KMS-11 (cell line): Measurements from ENCODE around the gene RXRA.
A peak's percentile ranks its signal among the peaks of the same experiment; 100 is the strongest.

Experiments
- H2AFZ ChIP-seq: fragments of 200-600 bp; sonication (generic); 2 replicates; pipeline ENCODE4 v1.6.1; 2016; ENCODE audit warnings: antibody characterized with exemption, mixed run types, low read depth
- H3K27ac ChIP-seq: fragments of 200-600 bp; sonication (generic); 2 replicates; pipeline ENCODE4 v1.6.1; 2016; ENCODE audit warnings: mild to moderate bottlenecking, mixed run types
- H3K27me3 ChIP-seq: fragments of 200-600 bp; sonication (generic); 2 replicates; pipeline ENCODE4 v1.6.1; 2017; ENCODE audit warnings: mild to moderate bottlenecking, low read depth, mixed run types, moderate library complexity; ENCODE audit not compliant: insufficient read depth
- H3K36me3 ChIP-seq: fragments of 200-600 bp; sonication (generic); 2 replicates; pipeline ENCODE4 v1.6.1; 2017; ENCODE audit warnings: mild to moderate bottlenecking, mixed run types; ENCODE audit not compliant: insufficient read depth
- H3K4me1 ChIP-seq: fragments of 200-600 bp; sonication (generic); 2 replicates; pipeline ENCODE4 v1.6.1; 2016; ENCODE audit warnings: mild to moderate bottlenecking, low read depth, mixed run types; ENCODE audit not compliant: poor library complexity, severe bottlenecking
- H3K4me2 ChIP-seq: fragments of 200-600 bp; sonication (generic); 2 replicates; pipeline ENCODE4 v1.7.0; 2016; ENCODE audit warnings: mild to moderate bottlenecking, mixed run types
- H3K4me3 ChIP-seq: fragments of 200-600 bp; sonication (generic); IDR thresholded peaks from 2 replicates; pipeline ENCODE4 v1.6.1; 2017; ENCODE audit warnings: low read depth, low read length, mixed read lengths; ENCODE audit not compliant: insufficient read depth
- H3K79me2 ChIP-seq: fragments of 200-600 bp; sonication (generic); 2 replicates; pipeline ENCODE4 v1.6.1; 2016; ENCODE audit warnings: low read depth, mixed run types; ENCODE audit not compliant: insufficient read depth
- H3K9ac ChIP-seq: fragments of 200-600 bp; sonication (generic); 2 replicates; pipeline ENCODE4 v1.6.1; 2016; ENCODE audit warnings: mild to moderate bottlenecking, mixed run types
- H4K20me1 ChIP-seq: fragments of 200-600 bp; sonication (generic); 2 replicates; pipeline ENCODE4 v1.6.1; 2016; ENCODE audit warnings: mild to moderate bottlenecking, mixed run types; ENCODE audit not compliant: insufficient read depth
- TF ChIP-seq, protein P1 (sequence below): fragments of 200-600 bp; sonication (generic); conservative IDR thresholded peaks from 2 replicates; pipeline ENCODE4 v1.6.1; 2017; ENCODE audit warnings: low read depth, mild to moderate bottlenecking, antibody characterized with exemption, low read length, moderate library complexity, mixed read lengths

The RXRA gene

DNA sequence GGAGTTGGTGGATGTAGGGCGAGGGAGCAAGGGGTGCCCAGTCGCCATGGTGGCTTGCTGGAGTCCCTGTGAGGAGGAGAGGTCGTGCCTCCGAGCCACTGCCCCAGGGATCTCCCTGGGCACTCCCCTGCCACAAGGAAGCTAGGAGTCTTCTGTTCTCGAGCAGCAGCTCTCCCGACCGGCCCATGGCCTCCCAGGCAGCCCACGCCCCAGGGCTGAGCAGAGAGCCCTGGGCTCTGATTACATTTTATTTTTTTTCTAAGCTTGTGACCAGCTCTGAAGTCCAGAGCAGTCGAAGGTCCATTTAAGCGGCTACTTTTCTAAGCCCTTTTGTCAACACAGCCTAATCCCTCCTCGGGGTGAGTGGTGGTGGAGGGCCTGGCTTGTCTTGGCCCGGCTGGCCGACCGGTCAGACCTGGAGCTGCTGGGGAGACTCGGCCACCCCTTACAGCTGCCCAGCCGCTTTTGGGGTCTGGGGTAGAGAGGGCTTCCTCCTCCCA is 2.1 kb downstream of the RXRA start:
- Histone ChIP-seq H2AFZ (no peak overlapping the region), H3K27me3 (no peaks in the 10 kb centered on the region), H3K4me2 (0 out of 2 replicates have a peak overlapping the region, but pooled peaks have one; percentile 21), H3K36me3 (no peaks in the 10 kb centered on the region), H4K20me1 (no peaks in the 10 kb centered on the region), H3K27ac (no peak overlapping the region), H3K4me3 (no peak overlapping the region), H3K79me2 (peaks cover 55% of the 10 kb centered on the region; the same call in 1 of the 2 replicates), H3K4me1 (peaks cover 37% of the 10 kb centered on the region), H3K9ac (no peak overlapping the region)
- TF ChIP-seq, protein P1, sequence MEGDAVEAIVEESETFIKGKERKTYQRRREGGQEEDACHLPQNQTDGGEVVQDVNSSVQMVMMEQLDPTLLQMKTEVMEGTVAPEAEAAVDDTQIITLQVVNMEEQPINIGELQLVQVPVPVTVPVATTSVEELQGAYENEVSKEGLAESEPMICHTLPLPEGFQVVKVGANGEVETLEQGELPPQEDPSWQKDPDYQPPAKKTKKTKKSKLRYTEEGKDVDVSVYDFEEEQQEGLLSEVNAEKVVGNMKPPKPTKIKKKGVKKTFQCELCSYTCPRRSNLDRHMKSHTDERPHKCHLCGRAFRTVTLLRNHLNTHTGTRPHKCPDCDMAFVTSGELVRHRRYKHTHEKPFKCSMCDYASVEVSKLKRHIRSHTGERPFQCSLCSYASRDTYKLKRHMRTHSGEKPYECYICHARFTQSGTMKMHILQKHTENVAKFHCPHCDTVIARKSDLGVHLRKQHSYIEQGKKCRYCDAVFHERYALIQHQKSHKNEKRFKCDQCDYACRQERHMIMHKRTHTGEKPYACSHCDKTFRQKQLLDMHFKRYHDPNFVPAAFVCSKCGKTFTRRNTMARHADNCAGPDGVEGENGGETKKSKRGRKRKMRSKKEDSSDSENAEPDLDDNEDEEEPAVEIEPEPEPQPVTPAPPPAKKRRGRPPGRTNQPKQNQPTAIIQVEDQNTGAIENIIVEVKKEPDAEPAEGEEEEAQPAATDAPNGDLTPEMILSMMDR: no peak

- H3K4me2 ChIP-seq: peak overlapping the region; percentile 57; the same call in 1 of the 2 replicates
- H3K27me3 ChIP-seq: no peaks in the 10 kb centered on the region
- H3K36me3 ChIP-seq: no peaks in the 10 kb centered on the region
- H2AFZ ChIP-seq: no peak overlapping the region
- H3K79me2 ChIP-seq: peaks cover 55% of the 10 kb centered on the region; the same call in 1 of the 2 replicates
- H3K9ac ChIP-seq: no peak overlapping the region
- peaks cover 37% of the 10 kb centered on the region for H3K4me1 ChIP-seq
- no peak overlapping the region for H3K4me3 ChIP-seq
- no peak overlapping the region for H3K27ac ChIP-seq
- H4K20me1 ChIP-seq: 0 out of 2 replicates have a peak, but pooled peaks cover 2% of the 10 kb centered on the region
- TF ChIP-seq, protein P1: no peak
Measured at GRCh38 chr9:134328841-134329575, 2.8 kb downstream of the RXRA start.

- no peak overlapping the region for H3K4me3 ChIP-seq
- H3K4me2 ChIP-seq: peak overlapping the region; percentile 57; the same call in 1 of the 2 replicates
- no peaks in the 10 kb centered on the region for H3K36me3 ChIP-seq
- no peak overlapping the region for H3K9ac ChIP-seq
- no peaks in the 10 kb centered on the region for H3K27me3 ChIP-seq
- peaks cover 36% of the 10 kb centered on the region for H3K4me1 ChIP-seq
- H3K27ac ChIP-seq: no peak overlapping the region
- no peak overlapping the region for H2AFZ ChIP-seq
- peaks cover 57% of the 10 kb centered on the region; the same call in 1 of the 2 replicates for H3K79me2 ChIP-seq
- H4K20me1 ChIP-seq: 0 out of 2 replicates have a peak, but pooled peaks cover 4% of the 10 kb centered on the region
- TF ChIP-seq, protein P1: no peak
Measured at GRCh38 chr9:134329576-134329855, 3.3 kb downstream of the RXRA start.

DNA sequence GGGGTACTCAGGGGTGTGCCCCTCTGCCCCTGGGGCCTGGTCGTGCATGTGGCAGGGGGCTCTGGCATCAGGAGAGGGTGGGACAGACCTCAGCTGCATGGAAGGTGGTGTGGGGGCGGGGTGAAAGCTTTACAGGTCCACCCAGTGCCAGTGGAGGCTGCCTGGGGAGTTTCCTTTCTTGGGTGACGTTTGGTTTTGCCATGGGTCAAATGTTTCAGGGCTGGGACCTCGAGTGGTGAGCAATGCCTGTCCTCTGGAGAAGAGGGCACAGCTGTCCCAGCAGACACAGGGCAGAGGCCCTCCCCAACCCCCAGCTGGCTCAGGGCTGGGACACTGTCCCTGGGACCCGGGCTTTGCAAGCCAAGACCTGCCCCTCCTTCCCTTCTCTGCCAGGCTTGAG is 3.6 kb downstream of the RXRA start:
- H3K27ac ChIP-seq: no peak overlapping the region
- no peaks in the 10 kb centered on the region for H3K36me3 ChIP-seq
- H4K20me1 ChIP-seq: 0 out of 2 replicates have a peak, but pooled peaks cover 4% of the 10 kb centered on the region
- peak overlapping the region; percentile 57; the same call in 1 of the 2 replicates for H3K4me2 ChIP-seq
- H3K79me2 ChIP-seq: peaks cover 58% of the 10 kb centered on the region; the same call in 1 of the 2 replicates
- H3K9ac ChIP-seq: no peak overlapping the region
- H3K4me1 ChIP-seq: peaks cover 33% of the 10 kb centered on the region
- H3K27me3 ChIP-seq: no peaks in the 10 kb centered on the region
- TF ChIP-seq, protein P1: no peak
- no peak overlapping the region for H3K4me3 ChIP-seq
- no peak overlapping the region for H2AFZ ChIP-seq
